RWPE2 (cell line): ENCODE results near the gene NOVA2.

Experiments used
- ATAC-seq: fragments of 200-7000 bp; cut with Tn5 transposase; 3 replicates; pipeline ENCODE4 v1.9.1; 2021; ENCODE audit warnings: low read depth
- DNase-seq: peaks from one replicate; pipeline ENCODE4 v3.0.0-alpha.2; 2020; ENCODE audit warnings: low spot score
- H3K27ac ChIP-seq: fragments of 450-650 bp; 2 replicates; pipeline ENCODE4 v1.5.1; 2017; ENCODE audit warnings: mild to moderate bottlenecking; ENCODE audit not compliant: poor library complexity, severe bottlenecking
- H3K27me3 ChIP-seq: fragments of 250-450 bp; sonication (Bioruptor Pico); 2 replicates; pipeline ENCODE4 v1.5.1; 2021; ENCODE audit warnings: mild to moderate bottlenecking, moderate library complexity; ENCODE audit not compliant: insufficient read depth, poor library complexity, severe bottlenecking
- H3K36me3 ChIP-seq: fragments of 250-450 bp; sonication (Bioruptor Pico); 2 replicates; pipeline ENCODE4 v1.5.1; 2020; ENCODE audit warnings: low read depth, mild to moderate bottlenecking, moderate library complexity
- H3K4me1 ChIP-seq: fragments of 250-450 bp; sonication (Bioruptor Pico); 2 replicates; pipeline ENCODE4 v1.5.1; 2021; ENCODE audit warnings: mild to moderate bottlenecking, moderate library complexity; ENCODE audit not compliant: insufficient read depth, poor library complexity, severe bottlenecking
- H3K4me3 ChIP-seq: fragments of 250-450 bp; sonication (Bioruptor Pico); 2 replicates; pipeline ENCODE4 v1.5.1; 2021; ENCODE audit warnings: mild to moderate bottlenecking, moderate library complexity; ENCODE audit not compliant: severe bottlenecking
- H3K9me3 ChIP-seq: fragments of 250-450 bp; sonication (Bioruptor Pico); 2 replicates; pipeline ENCODE4 v1.5.1; 2021; ENCODE audit warnings: mild to moderate bottlenecking, moderate library complexity; ENCODE audit not compliant: severe bottlenecking
- TF ChIP-seq, protein P1 (sequence below): fragments of 450-650 bp; IDR thresholded peaks from one replicate; pipeline ENCODE4 v1.5.1; 2017; ENCODE audit warnings: mild to moderate bottlenecking, moderate library complexity; ENCODE audit not compliant: poor library complexity, severe bottlenecking

NOVA2 gene

GRCh38 chr19:45958320-45958719 is 15.3 kb downstream of the NOVA2 start:
- H3K36me3 ChIP-seq: no peaks in the 10 kb centered on the region
- H3K27ac ChIP-seq: no peak overlapping the region
- no peak for ATAC-seq
- no peaks in the 10 kb centered on the region for H3K27me3 ChIP-seq
- peaks cover 5% of the 10 kb centered on the region for H3K4me1 ChIP-seq
- TF ChIP-seq, protein P1, sequence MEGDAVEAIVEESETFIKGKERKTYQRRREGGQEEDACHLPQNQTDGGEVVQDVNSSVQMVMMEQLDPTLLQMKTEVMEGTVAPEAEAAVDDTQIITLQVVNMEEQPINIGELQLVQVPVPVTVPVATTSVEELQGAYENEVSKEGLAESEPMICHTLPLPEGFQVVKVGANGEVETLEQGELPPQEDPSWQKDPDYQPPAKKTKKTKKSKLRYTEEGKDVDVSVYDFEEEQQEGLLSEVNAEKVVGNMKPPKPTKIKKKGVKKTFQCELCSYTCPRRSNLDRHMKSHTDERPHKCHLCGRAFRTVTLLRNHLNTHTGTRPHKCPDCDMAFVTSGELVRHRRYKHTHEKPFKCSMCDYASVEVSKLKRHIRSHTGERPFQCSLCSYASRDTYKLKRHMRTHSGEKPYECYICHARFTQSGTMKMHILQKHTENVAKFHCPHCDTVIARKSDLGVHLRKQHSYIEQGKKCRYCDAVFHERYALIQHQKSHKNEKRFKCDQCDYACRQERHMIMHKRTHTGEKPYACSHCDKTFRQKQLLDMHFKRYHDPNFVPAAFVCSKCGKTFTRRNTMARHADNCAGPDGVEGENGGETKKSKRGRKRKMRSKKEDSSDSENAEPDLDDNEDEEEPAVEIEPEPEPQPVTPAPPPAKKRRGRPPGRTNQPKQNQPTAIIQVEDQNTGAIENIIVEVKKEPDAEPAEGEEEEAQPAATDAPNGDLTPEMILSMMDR: no peak
- no peaks in the 10 kb centered on the region for H3K9me3 ChIP-seq
- no peak overlapping the region for H3K4me3 ChIP-seq
- DNase-seq: no peak

DNA sequence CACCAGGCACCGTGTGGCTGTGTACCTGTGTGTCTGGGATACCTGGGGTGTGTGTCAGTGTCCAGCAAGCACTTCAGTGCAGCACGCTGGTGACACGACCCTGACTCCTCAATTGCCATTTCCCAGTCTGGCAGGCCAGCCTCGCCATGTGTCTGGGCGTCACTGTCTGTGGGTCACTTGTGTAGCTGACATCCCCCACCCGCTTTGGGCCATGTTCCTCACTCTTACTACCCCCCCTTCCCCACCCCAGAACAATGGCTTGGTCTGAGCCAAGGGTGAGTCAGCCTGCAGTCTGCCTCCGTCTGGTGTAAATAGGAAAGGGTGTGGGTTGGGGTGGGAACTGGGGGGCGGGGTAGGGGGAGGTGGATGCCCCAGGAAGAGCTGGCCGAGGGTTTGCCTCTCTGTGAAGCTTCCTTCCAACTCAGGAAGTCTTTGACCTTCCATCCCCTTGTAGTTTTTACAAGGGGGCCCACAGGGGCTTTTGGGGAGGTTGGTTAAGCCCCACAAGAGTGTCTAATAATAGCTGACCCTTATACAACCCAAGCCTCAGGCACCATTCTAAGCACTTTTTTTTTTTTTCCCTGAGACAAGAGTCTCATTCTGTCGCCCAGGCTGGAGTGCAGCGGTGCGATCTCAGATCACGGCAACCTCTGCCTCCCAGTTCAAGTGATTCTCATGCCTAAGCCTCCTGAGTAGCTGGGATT is 17.6 kb downstream of the NOVA2 start:
- Histone ChIP-seq H3K4me3 (no peak overlapping the region), H3K36me3 (no peaks in the 10 kb centered on the region), H3K4me1 (peaks cover 5% of the 10 kb centered on the region), H3K27ac (peak overlapping the region; percentile 19), H3K27me3 (no peaks in the 10 kb centered on the region), H3K9me3 (no peaks in the 10 kb centered on the region)
- TF ChIP-seq, protein P1: no peak
- DNase-seq (no peak), ATAC-seq (peak; percentile 72)

GRCh38 chr19:45954156-45954555 is 19.5 kb downstream of the NOVA2 start:
- ATAC-seq (no peak), DNase-seq (no peak)
- Histone ChIP-seq H3K27ac (no peak overlapping the region), H3K36me3 (no peaks in the 10 kb centered on the region), H3K4me1 (peaks cover 5% of the 10 kb centered on the region), H3K27me3 (no peaks in the 10 kb centered on the region), H3K4me3 (no peak overlapping the region), H3K9me3 (no peaks in the 10 kb centered on the region)
- TF ChIP-seq, protein P1: no peak

- Histone ChIP-seq H3K36me3 (no peaks in the 10 kb centered on the region), H3K27ac (no peak overlapping the region), H3K4me3 (no peak overlapping the region), H3K9me3 (no peaks in the 10 kb centered on the region), H3K4me1 (peaks cover 5% of the 10 kb centered on the region), H3K27me3 (no peaks in the 10 kb centered on the region)
- DNase-seq (no peak), ATAC-seq (no peak)
- TF ChIP-seq, protein P1: no peak
These were observed 20.0 kb downstream of the NOVA2 start for GRCh38 chr19:45953676-45954075.

DNA sequence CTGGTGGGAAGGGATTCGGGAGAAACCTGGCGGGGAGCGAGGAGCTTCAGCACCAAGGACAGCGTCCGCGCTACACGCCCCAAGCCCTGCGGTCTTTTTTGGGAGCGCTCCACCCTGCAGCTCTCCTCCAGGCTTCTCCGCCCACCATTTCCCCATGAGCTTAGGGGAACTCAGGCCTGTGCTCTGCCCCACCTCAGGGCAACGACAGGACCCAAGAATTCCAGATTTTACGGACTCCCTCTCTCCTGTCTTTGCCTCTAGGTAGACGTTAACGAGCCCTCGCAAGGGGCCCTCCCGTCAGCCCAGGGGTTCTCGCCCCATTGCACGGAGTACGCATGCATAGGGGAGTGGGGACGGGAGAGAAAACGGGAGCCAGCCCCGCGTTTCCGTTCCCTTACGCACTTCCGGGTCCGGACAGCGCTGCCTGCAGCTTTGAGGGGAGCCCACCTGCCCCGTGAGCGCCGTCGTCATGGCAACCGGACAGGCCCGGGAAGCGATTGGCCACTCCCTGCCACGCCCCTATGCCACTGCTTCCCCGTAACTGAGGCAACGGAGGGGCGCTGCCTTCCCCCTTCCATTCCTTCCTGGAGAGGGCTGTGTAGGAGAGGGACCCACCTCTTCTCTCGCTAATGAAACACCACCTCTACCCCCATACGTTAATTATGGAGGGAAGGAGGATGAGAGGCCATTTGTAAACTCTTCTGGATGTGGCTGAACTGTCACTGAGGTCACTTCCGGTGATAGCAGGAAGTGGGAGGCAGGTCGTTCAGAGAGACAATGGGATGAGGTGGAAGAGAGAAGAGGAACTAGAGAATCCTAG is 20.8 kb downstream of the NOVA2 start:
- TF ChIP-seq, protein P1: no peak
- H3K4me3 ChIP-seq: peak overlapping the region; percentile 15
- H3K9me3 ChIP-seq: no peaks in the 10 kb centered on the region
- peaks cover 5% of the 10 kb centered on the region for H3K4me1 ChIP-seq
- DNase-seq: no peak
- no peaks in the 10 kb centered on the region for H3K27me3 ChIP-seq
- peak; percentile 75 for ATAC-seq
- H3K36me3 ChIP-seq: no peaks in the 10 kb centered on the region
- no peak overlapping the region for H3K27ac ChIP-seq
